Measurements from ENCODE around the gene CLUH.

DNA sequence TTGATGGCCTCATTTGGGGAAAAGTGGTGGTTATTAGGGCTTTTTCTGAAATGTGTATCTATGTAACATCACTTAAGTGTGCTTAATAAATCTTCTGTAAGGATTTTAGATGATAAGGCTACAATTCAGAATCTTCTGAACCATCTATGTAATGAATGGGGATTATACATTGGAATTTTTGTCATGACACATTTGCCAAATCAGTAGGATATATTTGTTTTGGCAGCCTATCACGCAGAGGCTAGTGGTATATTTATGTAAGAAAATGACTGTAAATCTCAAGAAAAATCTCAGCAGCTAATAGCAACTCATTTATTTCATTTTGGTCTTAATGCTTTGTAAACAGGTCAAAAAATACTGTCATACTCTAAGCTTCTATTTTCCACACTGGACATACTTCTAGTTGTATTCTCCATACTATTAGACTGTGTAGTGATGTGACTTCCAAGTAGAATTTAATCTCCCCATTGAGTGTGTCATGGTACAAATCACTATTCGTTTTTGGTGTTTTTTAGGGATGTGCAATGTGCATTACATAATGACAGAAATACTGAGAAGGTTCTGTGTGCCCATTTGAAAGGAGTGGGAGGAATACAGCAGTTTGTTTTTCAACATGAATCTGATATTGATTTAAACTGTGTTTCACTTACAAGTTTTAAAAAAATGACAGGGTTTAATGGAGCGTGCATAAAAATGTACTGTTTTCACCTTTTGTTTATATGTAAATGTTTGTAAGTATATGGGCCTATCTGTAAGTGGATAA is 29.2 kb downstream of the CLUH start:
- TF ChIP-seq EZH2phosphoT487 (IDR thresholded peaks at IDR 0.05; ENCODE audit: insufficient read depth, low read depth): no peak
- no peak for TF ChIP-seq EZH2 (IDR thresholded peaks at IDR 0.05; ENCODE audit: insufficient read depth, poor library complexity, severe bottlenecking)
